Activated T-helper 1 cell treated with anti-CD3 and anti-CD28 coated beads, Interleukin-12 subunit alpha, Interleukin-12 subunit beta, Interleukin-2, Interleukin-4 antibody, amounts not matched to agents 30 ng/mL and 10 ng/mL and 1 ng/mL, durations not matched to agents 14 hours and 24 hours and 36 hours (primary cell): ENCODE results near the gene ERGIC1. TPM values are rescaled to one million over a fixed set of nuclear protein-coding genes. Genes with fewer than 3 reads are reported as not detected.

Experiments used
- DNase-seq: peaks from one replicate; pipeline ENCODE4 v3.0.0; 2021; ENCODE audit warnings: low spot score
- H3K27ac Mint-ChIP-seq: one replicate; pipeline ENCODE4 v1.8.0; 2021; ENCODE audit warnings: mild to moderate bottlenecking, mixed read lengths
- H3K27me3 Mint-ChIP-seq: one replicate; pipeline ENCODE4 v1.8.0; 2022; ENCODE audit warnings: mild to moderate bottlenecking, moderate library complexity, mixed read lengths; ENCODE audit not compliant: insufficient read depth
- H3K36me3 Mint-ChIP-seq: one replicate; pipeline ENCODE4 v1.8.0; 2021; ENCODE audit warnings: low read depth, mixed read lengths
- H3K4me1 Mint-ChIP-seq: one replicate; pipeline ENCODE4 v1.8.0; 2021; ENCODE audit warnings: low read depth, mixed read lengths
- H3K4me3 Mint-ChIP-seq: one replicate; pipeline ENCODE4 v1.8.0; 2021; ENCODE audit warnings: mild to moderate bottlenecking, moderate library complexity, mixed read lengths
- H3K9me3 Mint-ChIP-seq: one replicate; pipeline ENCODE4 v1.8.0; 2021; ENCODE audit warnings: mixed read lengths
- intact Hi-C: fragments of 100-400 bp; cut with micrococcal nuclease; formaldehyde crosslinking; loops from one replicate; pipeline ENCODE4 v1.15.1; 2024
- total RNA-seq: library from RNA; stranded (reverse); gene quantifications from 2 replicates; pipeline ENCODE4 v1.2.3, GENCODE V29; 2022

Gene ERGIC1
- total RNA-seq, 1 donor from 2014 or later = 47.4 TPM

GRCh38 chr5:172950176-172950965, 116.3 kb downstream of the ERGIC1 start:
- Mint-ChIP-seq H3K27ac (no peak overlapping the region), H3K4me1 (no peaks in the 10 kb centered on the region), H3K36me3 (no peaks in the 10 kb centered on the region), H3K9me3 (no peaks in the 10 kb centered on the region), H3K27me3 (peaks cover under 1% of the 10 kb centered on the region), H3K4me3 (no peak overlapping the region)
- DNase-seq = no peak
- intact Hi-C loops = no loop called here

- no peak for DNase-seq
- Mint-ChIP-seq H3K9me3 (no peaks in the 10 kb centered on the region), H3K27me3 (peaks cover 6% of the 10 kb centered on the region), H3K27ac (no peak overlapping the region), H3K4me1 (no peaks in the 10 kb centered on the region), H3K36me3 (no peaks in the 10 kb centered on the region), H3K4me3 (no peak overlapping the region)
- intact Hi-C loops = no loop called here
These were observed 117.5 kb downstream of the ERGIC1 start for GRCh38 chr5:172951371-172952033.

- H3K27me3 Mint-ChIP-seq = peaks cover 6% of the 10 kb centered on the region
- intact Hi-C loops = no loop called here
- H3K4me1 Mint-ChIP-seq = peaks cover under 1% of the 10 kb centered on the region
- no peak for DNase-seq
- no peaks in the 10 kb centered on the region for H3K9me3 Mint-ChIP-seq
- no peaks in the 10 kb centered on the region for H3K36me3 Mint-ChIP-seq
- no peak overlapping the region for H3K27ac Mint-ChIP-seq
- H3K4me3 Mint-ChIP-seq = no peak overlapping the region
These were observed 118.0 kb downstream of the ERGIC1 start for GRCh38 chr5:172952034-172952511.

GRCh38 chr5:172953776-172954675, 120.0 kb downstream of the ERGIC1 start:
- intact Hi-C loops = no loop called here

GRCh38 chr5:172954751-172955159, 120.7 kb downstream of the ERGIC1 start:
- no peak overlapping the region for H3K27ac Mint-ChIP-seq
- no peaks in the 10 kb centered on the region for H3K9me3 Mint-ChIP-seq
- H3K4me3 Mint-ChIP-seq = no peak overlapping the region
- DNase-seq = no peak
- H3K36me3 Mint-ChIP-seq = peaks cover 3% of the 10 kb centered on the region
- peaks cover 13% of the 10 kb centered on the region for H3K4me1 Mint-ChIP-seq
- H3K27me3 Mint-ChIP-seq = peaks cover 6% of the 10 kb centered on the region
- intact Hi-C loops = no loop called here

More at GRCh38 chr5:172953776-172954675, 120.0 kb downstream of the ERGIC1 start:
- H3K9me3 Mint-ChIP-seq = no peaks in the 10 kb centered on the region
- H3K4me3 Mint-ChIP-seq = no peak overlapping the region
- no peak overlapping the region for H3K27ac Mint-ChIP-seq
- H3K27me3 Mint-ChIP-seq = peaks cover 6% of the 10 kb centered on the region
- no peak for DNase-seq
- H3K4me1 Mint-ChIP-seq = peaks cover 10% of the 10 kb centered on the region
- H3K36me3 Mint-ChIP-seq = no peaks in the 10 kb centered on the region

GRCh38 chr5:172956228-172956627, 122.2 kb downstream of the ERGIC1 start:
- no peak overlapping the region for H3K27ac Mint-ChIP-seq
- no peaks in the 10 kb centered on the region for H3K9me3 Mint-ChIP-seq
- no peak overlapping the region for H3K4me3 Mint-ChIP-seq
- no peak for DNase-seq
- intact Hi-C loops = no loop called here
- H3K27me3 Mint-ChIP-seq = peaks cover 6% of the 10 kb centered on the region
- peaks cover 27% of the 10 kb centered on the region for H3K4me1 Mint-ChIP-seq
- peaks cover 7% of the 10 kb centered on the region for H3K36me3 Mint-ChIP-seq

- peaks cover 13% of the 10 kb centered on the region for H3K36me3 Mint-ChIP-seq
- no peak overlapping the region for H3K27ac Mint-ChIP-seq
- peaks cover 6% of the 10 kb centered on the region for H3K27me3 Mint-ChIP-seq
- no peak for DNase-seq
- no peaks in the 10 kb centered on the region for H3K9me3 Mint-ChIP-seq
- peaks cover 27% of the 10 kb centered on the region for H3K4me1 Mint-ChIP-seq
- H3K4me3 Mint-ChIP-seq = peak overlapping the region; percentile 60
- intact Hi-C loops = no loop called here
These were observed 122.9 kb downstream of the ERGIC1 start for GRCh38 chr5:172956936-172957335.

- Mint-ChIP-seq H3K36me3 (peaks cover 14% of the 10 kb centered on the region), H3K9me3 (no peaks in the 10 kb centered on the region), H3K27ac (peak overlapping the region; percentile 44), H3K27me3 (peaks cover 6% of the 10 kb centered on the region), H3K4me3 (peak overlapping the region; percentile 60), H3K4me1 (peaks cover 27% of the 10 kb centered on the region)
- no peak for DNase-seq
- intact Hi-C loops = no loop called here
These were observed 123.4 kb downstream of the ERGIC1 start for GRCh38 chr5:172957458-172957857.

- Mint-ChIP-seq H3K4me3 (peak overlapping the region; percentile 99), H3K27me3 (peaks cover 6% of the 10 kb centered on the region), H3K9me3 (no peaks in the 10 kb centered on the region), H3K4me1 (peaks cover 27% of the 10 kb centered on the region), H3K36me3 (peaks cover 15% of the 10 kb centered on the region), H3K27ac (peak overlapping the region; percentile 98)
- intact Hi-C loops = loop anchor here (1.0 kb wide), 8 partner anchors 25 to 1571 kb away; partner anchors contain the start of genes ATP6V0E1, BNIP1, BOD1 and ERGIC1
- peak; percentile 51 for DNase-seq
These were observed 124.4 kb downstream of the ERGIC1 start for GRCh38 chr5:172958331-172959046.

GRCh38 chr5:172959824-172960799, 126.1 kb downstream of the ERGIC1 start:
- intact Hi-C loops = loop anchor here (1.0 kb wide), 4 partner anchors 23 to 656 kb away; partner anchors contain the start of genes ATP6V0E1, BNIP1 and BOD1
- peak overlapping the region; percentile 99 for H3K4me3 Mint-ChIP-seq
- H3K36me3 Mint-ChIP-seq = peaks cover 19% of the 10 kb centered on the region
- H3K27me3 Mint-ChIP-seq = peaks cover 6% of the 10 kb centered on the region
- H3K27ac Mint-ChIP-seq = peak overlapping the region; percentile 98
- H3K9me3 Mint-ChIP-seq = no peaks in the 10 kb centered on the region
- DNase-seq = peak; percentile 2
- peaks cover 27% of the 10 kb centered on the region for H3K4me1 Mint-ChIP-seq

- Mint-ChIP-seq H3K4me1 (no peaks in the 10 kb centered on the region), H3K36me3 (peaks cover 17% of the 10 kb centered on the region), H3K4me3 (no peak overlapping the region), H3K27me3 (peaks cover 2% of the 10 kb centered on the region), H3K9me3 (no peaks in the 10 kb centered on the region), H3K27ac (no peak overlapping the region)
- intact Hi-C loops = no loop called here
- no peak for DNase-seq
These were observed 135.9 kb downstream of the ERGIC1 start for GRCh38 chr5:172969921-172970320.
